Neural cell (in vitro differentiated cells): ENCODE results near the gene COL27A1. TPM values are rescaled to one million over a fixed set of nuclear protein-coding genes. Genes with fewer than 3 reads are reported as not detected.

ENCODE experiments used
- H2AFZ ChIP-seq: fragments of 200-600, 300-800 bp; sonication (generic), shearing (Covaris generic); 2 replicates; pipeline ENCODE4 v1.6.0; 2014; ENCODE audit warnings: low read depth, mild to moderate bottlenecking, antibody characterized with exemption, low read length, moderate library complexity
- H3F3A ChIP-seq: fragments of 200-600 bp; shearing (Covaris generic); 2 replicates; pipeline ENCODE4 v1.6.1; 2016; ENCODE audit warnings: mild to moderate bottlenecking, moderate library complexity, mixed read lengths, antibody characterized with exemption, low read length; ENCODE audit not compliant: insufficient read depth, poor library complexity, severe bottlenecking
- H3K27ac ChIP-seq: fragments of 200-600, 300-800 bp; sonication (generic), shearing (Covaris generic); 2 replicates; pipeline ENCODE4 v1.5.1; 2014; ENCODE audit warnings: mild to moderate bottlenecking, low read length, moderate library complexity
- H3K27me3 ChIP-seq: fragments of 300-800, 200-600 bp; sonication (generic), shearing (Covaris generic); 2 replicates; pipeline ENCODE4 v1.6.0; 2014; ENCODE audit warnings: mild to moderate bottlenecking, low read depth, low read length, moderate library complexity; ENCODE audit not compliant: insufficient read depth
- H3K36me3 ChIP-seq: fragments of 300-800, 200-600 bp; sonication (generic), shearing (Covaris generic); 2 replicates; pipeline ENCODE4 v1.5.1; 2014; ENCODE audit warnings: mild to moderate bottlenecking, antibody characterized with exemption, low read length, moderate library complexity; ENCODE audit not compliant: insufficient read depth
- H3K4me2 ChIP-seq: fragments of 300-800, 200-600 bp; sonication (generic), shearing (Covaris generic); 2 replicates; pipeline ENCODE4 v1.6.0; 2014; ENCODE audit warnings: mild to moderate bottlenecking, low read length
- H3K4me3 ChIP-seq: fragments of 300-800, 200-600 bp; sonication (generic), shearing (Covaris generic); 2 replicates; pipeline ENCODE4 v1.5.1; 2014; ENCODE audit warnings: mild to moderate bottlenecking, low read length, moderate library complexity
- H3K79me2 ChIP-seq: fragments of 200-600 bp; shearing (Covaris generic); replicated peaks from 2 replicates; pipeline ENCODE4 v1.6.0; 2014; ENCODE audit warnings: mild to moderate bottlenecking, low read length, moderate library complexity; ENCODE audit not compliant: insufficient read depth
- H3K9ac ChIP-seq: fragments of 300-800, 200-600 bp; sonication (generic), shearing (Covaris generic); 2 replicates; pipeline ENCODE4 v1.6.1; 2016; ENCODE audit warnings: mild to moderate bottlenecking, low read length, mixed read lengths
- H3K9me2 ChIP-seq: fragments of 200-600 bp; shearing (Covaris generic); 2 replicates; pipeline ENCODE4 v1.6.1; 2016; ENCODE audit warnings: mild to moderate bottlenecking, low read length, mixed read lengths; ENCODE audit not compliant: insufficient read depth
- H3K9me3 ChIP-seq: fragments of 200-600, 300-800 bp; sonication (generic), shearing (Covaris generic); 2 replicates; pipeline ENCODE4 v1.6.1; 2016; ENCODE audit warnings: mild to moderate bottlenecking, mixed run types, low read length, moderate library complexity, mixed read lengths
- H4K20me1 ChIP-seq: fragments of 200-600 bp; shearing (Covaris generic); 2 replicates; pipeline ENCODE4 v1.6.1; 2016; ENCODE audit warnings: mild to moderate bottlenecking, mixed run types; ENCODE audit not compliant: insufficient read depth
- EP300 ChIP-seq: fragments of 450-650 bp; conservative IDR thresholded peaks from 2 replicates; pipeline ENCODE4 v1.6.1; 2014; ENCODE audit warnings: antibody characterized with exemption, mild to moderate bottlenecking, moderate library complexity; ENCODE audit not compliant: poor library complexity, severe bottlenecking
- EZH2 ChIP-seq: fragments of 200-600, 300-800 bp; shearing (Covaris generic), sonication (generic); IDR thresholded peaks from 2 replicates; pipeline ENCODE4 v1.6.1; 2014; ENCODE audit warnings: antibody characterized with exemption, low read length, borderline replicate concordance, mild to moderate bottlenecking; ENCODE audit not compliant: insufficient read depth, poor library complexity, severe bottlenecking
- MXI1 ChIP-seq: fragments of 450-650 bp; conservative IDR thresholded peaks from 2 replicates; pipeline ENCODE4 v1.6.1; 2014; ENCODE audit warnings: antibody characterized with exemption, mild to moderate bottlenecking; ENCODE audit not compliant: poor library complexity, severe bottlenecking
- POLR2AphosphoS5 ChIP-seq: IDR thresholded peaks from 2 replicates; pipeline ENCODE4 v1.6.1; 2012
- RAD21 ChIP-seq: fragments of 450-650 bp; conservative IDR thresholded peaks from 2 replicates; pipeline ENCODE4 v1.6.1; 2014; ENCODE audit warnings: antibody characterized with exemption, mild to moderate bottlenecking, moderate library complexity
- REST ChIP-seq: IDR thresholded peaks from 2 replicates; pipeline ENCODE4 v1.6.1; 2012; ENCODE audit warnings: borderline replicate concordance
- SMC3 ChIP-seq: fragments of 450-650 bp; conservative IDR thresholded peaks from 2 replicates; pipeline ENCODE4 v1.6.1; 2014; ENCODE audit warnings: antibody characterized with exemption, mild to moderate bottlenecking, moderate library complexity; ENCODE audit not compliant: poor library complexity
- TAF1 ChIP-seq: IDR thresholded peaks from 2 replicates; pipeline ENCODE4 v1.6.1; 2012; ENCODE audit warnings: low read depth
- polyA plus RNA-seq: library from polyadenylated mRNA; depleted of rRNA; stranded (reverse); fragments of >200 nt; gene quantifications from 2 replicates; pipeline ENCODE4 v1.2.3, GENCODE V29; 2014
- TF ChIP-seq, protein P1 (sequence below): fragments of 450-650 bp; IDR thresholded peaks from 2 replicates; pipeline ENCODE4 v1.5.1; 2014; ENCODE audit warnings: antibody characterized with exemption, mild to moderate bottlenecking, moderate library complexity; ENCODE audit not compliant: poor library complexity, severe bottlenecking

COL27A1 gene
- polyA plus RNA-seq, 1 donor from 2014 or later: 0.25 TPM

DNA sequence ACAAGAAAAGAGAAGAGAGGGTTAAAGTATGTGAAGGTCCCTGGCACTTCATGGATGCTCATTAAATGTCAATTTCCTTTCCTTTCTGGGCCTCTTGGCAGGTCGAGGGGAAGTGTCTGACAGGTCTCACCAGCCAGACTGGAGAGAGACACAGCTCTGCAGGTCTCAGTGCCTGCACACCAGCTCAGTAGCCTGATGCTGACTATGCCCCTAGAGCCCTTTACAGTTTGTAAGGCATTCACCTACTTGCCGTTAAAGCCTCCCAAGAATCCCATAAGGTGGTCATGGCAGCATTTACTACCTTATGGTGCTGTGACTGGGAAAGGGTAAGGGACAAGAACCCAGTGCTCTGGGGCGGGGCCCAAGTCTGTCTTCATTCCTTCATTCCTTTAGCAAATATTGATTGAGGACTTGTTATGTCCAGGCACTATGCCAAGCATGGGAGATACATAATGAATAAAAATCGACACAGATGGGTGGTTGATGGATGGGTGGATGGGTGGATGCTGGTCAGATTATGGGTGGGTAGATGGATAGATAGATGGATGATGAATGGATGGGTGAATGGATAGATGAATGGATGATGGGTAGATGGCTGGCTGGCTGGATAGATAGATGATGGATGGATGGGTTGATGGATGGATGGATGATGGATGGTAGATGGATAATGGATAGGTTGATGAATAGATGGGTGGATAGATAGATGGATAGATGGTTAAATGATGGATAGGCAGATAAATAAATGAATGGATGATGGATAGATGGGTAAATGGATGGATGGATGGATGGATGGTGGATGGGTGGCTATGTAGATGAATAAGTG lies 34.9 kb upstream of the COL27A1 start:
- Histone ChIP-seq H3K27ac (no peak overlapping the region), H4K20me1 (no peaks in the 10 kb centered on the region), H3F3A (no peaks in the 10 kb centered on the region), H3K36me3 (no peaks in the 10 kb centered on the region), H2AFZ (no peak overlapping the region), H3K79me2 (no peaks in the 10 kb centered on the region), H3K4me2 (no peak overlapping the region), H3K27me3 (no peaks in the 10 kb centered on the region), H3K9ac (no peak overlapping the region), H3K9me2 (no peaks in the 10 kb centered on the region), H3K4me3 (no peak overlapping the region), H3K9me3 (no peaks in the 10 kb centered on the region)
- no peak for TF ChIP-seq EP300
- no peak for TF ChIP-seq POLR2AphosphoS5
- no peak for TF ChIP-seq SMC3
- TF ChIP-seq TAF1: no peak
- no peak for TF ChIP-seq EZH2
- no peak for TF ChIP-seq REST
- no peak for TF ChIP-seq RAD21
- TF ChIP-seq MXI1: no peak
- TF ChIP-seq, protein P1, sequence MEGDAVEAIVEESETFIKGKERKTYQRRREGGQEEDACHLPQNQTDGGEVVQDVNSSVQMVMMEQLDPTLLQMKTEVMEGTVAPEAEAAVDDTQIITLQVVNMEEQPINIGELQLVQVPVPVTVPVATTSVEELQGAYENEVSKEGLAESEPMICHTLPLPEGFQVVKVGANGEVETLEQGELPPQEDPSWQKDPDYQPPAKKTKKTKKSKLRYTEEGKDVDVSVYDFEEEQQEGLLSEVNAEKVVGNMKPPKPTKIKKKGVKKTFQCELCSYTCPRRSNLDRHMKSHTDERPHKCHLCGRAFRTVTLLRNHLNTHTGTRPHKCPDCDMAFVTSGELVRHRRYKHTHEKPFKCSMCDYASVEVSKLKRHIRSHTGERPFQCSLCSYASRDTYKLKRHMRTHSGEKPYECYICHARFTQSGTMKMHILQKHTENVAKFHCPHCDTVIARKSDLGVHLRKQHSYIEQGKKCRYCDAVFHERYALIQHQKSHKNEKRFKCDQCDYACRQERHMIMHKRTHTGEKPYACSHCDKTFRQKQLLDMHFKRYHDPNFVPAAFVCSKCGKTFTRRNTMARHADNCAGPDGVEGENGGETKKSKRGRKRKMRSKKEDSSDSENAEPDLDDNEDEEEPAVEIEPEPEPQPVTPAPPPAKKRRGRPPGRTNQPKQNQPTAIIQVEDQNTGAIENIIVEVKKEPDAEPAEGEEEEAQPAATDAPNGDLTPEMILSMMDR: no peak

DNA sequence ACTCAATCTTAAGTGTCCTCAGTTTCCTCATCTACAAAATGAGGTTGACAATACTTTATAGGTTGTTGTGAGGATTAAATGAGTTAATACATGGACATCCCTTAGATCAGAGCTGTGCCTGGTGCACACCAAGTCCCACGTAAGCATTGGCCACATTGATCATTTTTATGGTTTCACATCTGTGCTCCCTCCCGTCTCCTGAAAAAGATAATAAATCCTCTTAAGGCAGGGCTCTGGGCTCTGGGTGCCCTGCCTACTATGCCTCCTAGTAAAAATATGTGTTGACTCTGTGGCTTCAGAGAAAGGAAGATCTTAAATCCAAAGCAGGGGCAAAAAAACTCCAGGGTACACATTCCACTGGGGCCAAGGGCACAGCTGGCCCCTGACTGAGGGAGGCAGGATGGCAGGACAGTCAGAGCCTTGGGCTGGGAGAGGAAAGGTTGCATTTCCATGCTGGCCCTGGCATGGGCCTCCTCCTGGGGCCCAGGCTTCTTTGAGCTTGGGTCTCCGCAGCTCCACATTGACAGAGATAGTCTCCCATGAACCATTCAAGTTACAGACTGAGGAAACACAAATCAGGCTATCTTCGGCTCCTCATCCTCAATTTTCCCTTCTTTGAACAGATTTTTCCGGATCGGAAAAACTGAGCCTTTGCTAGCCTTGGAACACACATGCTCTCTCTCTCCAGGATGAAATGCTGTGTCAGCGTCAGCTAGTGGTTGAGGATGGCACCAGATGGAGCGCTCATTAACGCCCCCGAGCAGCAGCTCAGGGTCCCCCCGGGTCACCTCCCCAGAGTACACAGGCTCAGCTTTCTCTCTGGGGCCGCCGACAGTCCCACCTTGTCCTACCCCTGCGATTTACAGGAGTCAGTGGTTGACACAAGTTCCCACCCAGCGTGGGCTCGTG lies 33.9 kb upstream of the COL27A1 start:
- Histone ChIP-seq H2AFZ (no peak overlapping the region), H3K9me2 (no peaks in the 10 kb centered on the region), H4K20me1 (no peaks in the 10 kb centered on the region), H3K27me3 (no peaks in the 10 kb centered on the region), H3K27ac (no peak overlapping the region), H3K4me2 (no peak overlapping the region), H3K36me3 (no peaks in the 10 kb centered on the region), H3K79me2 (no peaks in the 10 kb centered on the region), H3K4me3 (no peak overlapping the region), H3K9ac (no peak overlapping the region), H3K9me3 (no peaks in the 10 kb centered on the region), H3F3A (no peaks in the 10 kb centered on the region)
- TF ChIP-seq EZH2 (no peak), REST (no peak), MXI1 (no peak), SMC3 (no peak), TAF1 (no peak), EP300 (no peak), RAD21 (no peak), POLR2AphosphoS5 (no peak)
- TF ChIP-seq, protein P1: no peak
